ENCODE measurements around the gene ADM2. TPM values are rescaled to one million over a fixed set of nuclear protein-coding genes. Genes with fewer than 3 reads are reported as not detected.
"Not testable (repeated sequence)": the region's sequence is repeated elsewhere in the genome, so short reads cannot be mapped to it uniquely, and the experiment has no call there.

Gene ADM2
- total RNA-seq: 1 to 10 TPM in 1 of 7 donors, under 1 TPM in 3, not detected in 3; 0.11 to 2.6 (median 0.21) TPM
- polyA plus RNA-seq: under 1 TPM; 0.01 to 0.03 TPM
- long read RNA-seq, donor 1: 0 reads
- long read RNA-seq, donor 2: 0 reads
- long read RNA-seq, donor 3: 0 reads

- no peaks in the 10 kb centered on the region for H3K4me1 ChIP-seq (ENCODE audit: insufficient read depth)
- peak within 1 kb of the TSS; percentile 19 for H3K4me3 ChIP-seq
- WGBS, 3 donors: 2 to 6% (median 3%) methylated on average over 16 to 70 of the region's 70 CpGs
- TF ChIP-seq CTCF (IDR thresholded peaks at IDR 0.05) (no peak), POLR2A (IDR thresholded peaks at IDR 0.05) (no peak), EP300 (IDR thresholded peaks at IDR 0.05) (no peak)
- H3K27me3 ChIP-seq: peaks cover 9% of the 10 kb centered on the region
- intact Hi-C loops (cut with DNase I): no loop called here
- no peak within 1 kb of the TSS for H3K27ac ChIP-seq
- no peak for DNase-seq
- H3K36me3 ChIP-seq: no peaks in the 10 kb centered on the region
- H3K9me3 ChIP-seq: no peaks in the 10 kb centered on the region
Measured at GRCh38 chr22:50481440-50482106, at the start of gene ADM2. Gene ADM2 (plus strand): TSS chr22:50481543. CDS start chr22:50481848, 305 bp downstream.

GRCh38 chr22:50432131-50432876, 49.0 kb upstream of the ADM2 start:
- peak in 1 of 5 donors; percentile 12 for DNase-seq
- Histone ChIP-seq H3K9me3 (no peaks in the 10 kb centered on the region), H3K36me3 (no peaks in the 10 kb centered on the region), H3K4me1 (ENCODE audit: insufficient read depth) (no peaks in the 10 kb centered on the region), H3K4me3 (no peak overlapping the region), H3K27ac (no peak overlapping the region), H3K27me3 (no peaks in the 10 kb centered on the region)
- intact Hi-C loops (cut with DNase I): no loop called here
- TF ChIP-seq CTCF (IDR thresholded peaks at IDR 0.05) (no peak), EP300 (IDR thresholded peaks at IDR 0.05) (no peak), POLR2A (IDR thresholded peaks at IDR 0.05) (no peak)
- 89 to 92% (median 92%) methylated on average over 34 to 35 of the region's 35 CpGs for WGBS, 3 donors

GRCh38 chr22:50432877-50433510, 48.3 kb upstream of the ADM2 start:
- intact Hi-C loops (cut with DNase I); H3K4me3 ChIP-seq; H3K27me3 ChIP-seq; H3K9me3 ChIP-seq; H3K36me3 ChIP-seq; H3K27ac ChIP-seq; H3K4me1 ChIP-seq (ENCODE audit: insufficient read depth): not testable (repeated sequence)
- peak in 1 of 5 donors; percentile 20 for DNase-seq
- 91 to 95% (median 92%) methylated on average over 8 to 20 of the region's 24 CpGs for WGBS, 3 donors

- Histone ChIP-seq H3K9me3 (no peaks in the 10 kb centered on the region), H3K27ac (no peak overlapping the region), H3K4me1 (ENCODE audit: insufficient read depth) (no peaks in the 10 kb centered on the region), H3K36me3 (no peaks in the 10 kb centered on the region), H3K4me3 (no peak overlapping the region), H3K27me3 (no peaks in the 10 kb centered on the region)
- peak in 1 of 5 donors; percentile 29 for DNase-seq
- TF ChIP-seq EP300 (IDR thresholded peaks at IDR 0.05): no peak
- TF ChIP-seq POLR2A (IDR thresholded peaks at IDR 0.05): no peak
- no peak for TF ChIP-seq CTCF (IDR thresholded peaks at IDR 0.05)
- intact Hi-C loops (cut with DNase I): no loop called here
- WGBS, 3 donors: 85 to 88% (median 86%) methylated on average over 24 of the region's 24 CpGs
Measured at GRCh38 chr22:50434849-50435248, 46.5 kb upstream of the ADM2 start.
